Type B pancreatic cell (in vitro differentiated cells): ENCODE data around the gene TADA2B. TPM values are rescaled to one million over a fixed set of nuclear protein-coding genes. Genes with fewer than 3 reads are reported as not detected.

ENCODE experiments used
- DNase-seq: peaks from one replicate; pipeline ENCODE4 v3.0.0; 2021; ENCODE audit warnings: mixed read lengths; ENCODE audit not compliant: unreplicated experiment; ENCODE audit errors: extremely low spot score
- H3K27ac Mint-ChIP-seq: 2 replicates; pipeline ENCODE4 v1.8.0; 2021; ENCODE audit warnings: mild to moderate bottlenecking, mixed read lengths
- H3K27me3 Mint-ChIP-seq: 2 replicates; pipeline ENCODE4 v1.8.0; 2021; ENCODE audit warnings: mixed read lengths
- H3K36me3 Mint-ChIP-seq: 2 replicates; pipeline ENCODE4 v1.8.0; 2021; ENCODE audit warnings: mixed read lengths
- H3K4me1 Mint-ChIP-seq: one replicate; pipeline ENCODE4 v1.8.0; 2021; ENCODE audit warnings: mixed read lengths; ENCODE audit not compliant: unreplicated experiment
- H3K4me3 Mint-ChIP-seq: 2 replicates; pipeline ENCODE4 v1.8.0; 2021; ENCODE audit warnings: mild to moderate bottlenecking, mixed read lengths
- H3K9me3 Mint-ChIP-seq: 2 replicates; pipeline ENCODE4 v1.8.0; 2021; ENCODE audit warnings: mixed read lengths
- CTCF ChIP-seq: fragments of 200-600 bp; sonication (generic); conservative IDR thresholded peaks from 2 replicates; pipeline ENCODE4 v1.5.0; 2021; ENCODE audit warnings: antibody characterized with exemption, mild to moderate bottlenecking
- total RNA-seq: library from RNA; stranded (reverse); gene quantifications from 2 replicates; pipeline ENCODE4 v1.2.1, GENCODE V29; 2021; ENCODE audit warnings: low replicate concordance

TADA2B gene
- total RNA-seq, 1 donor from 2014 or later: 21.7 TPM

- no peaks in the 10 kb centered on the region for H3K4me1 Mint-ChIP-seq
- no peak overlapping the region for H3K27ac Mint-ChIP-seq
- no peaks in the 10 kb centered on the region for H3K27me3 Mint-ChIP-seq
- no peak for DNase-seq
- no peak overlapping the region for H3K4me3 Mint-ChIP-seq
- no peaks in the 10 kb centered on the region for H3K9me3 Mint-ChIP-seq
- H3K36me3 Mint-ChIP-seq: peaks cover 10% of the 10 kb centered on the region
- TF ChIP-seq CTCF: no peak
Measured at GRCh38 chr4:7054106-7054880, 11.1 kb downstream of the TADA2B start.

- no peak for TF ChIP-seq CTCF
- Mint-ChIP-seq H3K4me3 (no peak overlapping the region), H3K36me3 (peaks cover 10% of the 10 kb centered on the region), H3K27me3 (no peaks in the 10 kb centered on the region), H3K4me1 (no peaks in the 10 kb centered on the region), H3K27ac (no peak overlapping the region), H3K9me3 (no peaks in the 10 kb centered on the region)
- no peak for DNase-seq
Measured at GRCh38 chr4:7055111-7055989, 12.2 kb downstream of the TADA2B start.

- TF ChIP-seq CTCF: no peak
- Mint-ChIP-seq H3K4me1 (no peaks in the 10 kb centered on the region), H3K27ac (no peak overlapping the region), H3K36me3 (peaks cover 10% of the 10 kb centered on the region), H3K9me3 (no peaks in the 10 kb centered on the region), H3K27me3 (no peaks in the 10 kb centered on the region), H3K4me3 (no peak overlapping the region)
- DNase-seq: no peak
Measured at GRCh38 chr4:7055990-7056325, 12.8 kb downstream of the TADA2B start.

GRCh38 chr4:7058792-7059191 lies 15.6 kb downstream of the TADA2B start:
- Mint-ChIP-seq H3K36me3 (peaks cover 10% of the 10 kb centered on the region), H3K27ac (no peak overlapping the region)
- DNase-seq: no peak

GRCh38 chr4:7059662-7060061 lies 16.5 kb downstream of the TADA2B start:
- peaks cover 3% of the 10 kb centered on the region for H3K36me3 Mint-ChIP-seq
- no peaks in the 10 kb centered on the region for H3K9me3 Mint-ChIP-seq
- no peak for DNase-seq
- H3K27ac Mint-ChIP-seq: no peak overlapping the region
- no peaks in the 10 kb centered on the region for H3K4me1 Mint-ChIP-seq
- no peak overlapping the region for H3K4me3 Mint-ChIP-seq
- TF ChIP-seq CTCF: no peak
- H3K27me3 Mint-ChIP-seq: no peaks in the 10 kb centered on the region

More at GRCh38 chr4:7058792-7059191, 15.6 kb downstream of the TADA2B start:
- Mint-ChIP-seq H3K4me3 (no peak overlapping the region), H3K9me3 (no peaks in the 10 kb centered on the region), H3K4me1 (no peaks in the 10 kb centered on the region), H3K27me3 (no peaks in the 10 kb centered on the region)
- no peak for TF ChIP-seq CTCF
